Suprapubic skin (tissue), 4 donors: ENCODE data around the gene EPB41L2. TPM values are rescaled to one million over a fixed set of nuclear protein-coding genes. Genes with fewer than 3 reads are reported as not detected.

ENCODE experiments used
- DNase-seq, 2 donors: peaks; one replicate each; pipeline ENCODE4 v3.0.0-alpha.2; 2019; ENCODE audit warnings: low spot score in 2 of 2
- H3K27ac ChIP-seq: fragments of 200-600 bp; sonication (generic); one replicate; pipeline ENCODE4 v1.5.1; 2019
- H3K27me3 ChIP-seq: fragments of 200-600 bp; sonication (generic); one replicate; pipeline ENCODE4 v1.5.1; 2019
- H3K36me3 ChIP-seq: fragments of 200-600 bp; sonication (generic); one replicate; pipeline ENCODE4 v1.5.1; 2019
- H3K4me1 ChIP-seq: fragments of 200-600 bp; sonication (generic); one replicate; pipeline ENCODE4 v1.5.1; 2019
- H3K4me3 ChIP-seq: fragments of 200-600 bp; sonication (generic); one replicate; pipeline ENCODE4 v1.5.1; 2019; ENCODE audit warnings: mild to moderate bottlenecking
- H3K9me3 ChIP-seq: fragments of 200-600 bp; sonication (generic); one replicate; pipeline ENCODE4 v1.5.1; 2019
- CTCF ChIP-seq, 2 donors: fragments of 200-600 bp in 1 of 2; fragments of 450-650 bp in 1 of 2; sonication (generic) in 1 of 2; IDR thresholded peaks; one replicate each; pipeline ENCODE4 v1.5.1; 2016 to 2019; ENCODE audit warnings: antibody characterized with exemption in 2 of 2, mild to moderate bottlenecking in 1 of 2, moderate library complexity in 1 of 2
- EP300 ChIP-seq: sonication (generic); formaldehyde crosslinking; IDR thresholded peaks from one replicate; pipeline ENCODE4 v1.6.1; 2017; ENCODE audit warnings: antibody characterized with exemption
- POLR2A ChIP-seq, 2 donors: fragments of 450-650 bp; IDR thresholded peaks; one replicate each; pipeline ENCODE4 v1.6.1; 2017; ENCODE audit warnings: antibody characterized with exemption in 2 of 2, mild to moderate bottlenecking in 2 of 2, moderate library complexity in 2 of 2
- POLR2AphosphoS5 ChIP-seq, 3 donors: sonication (generic); formaldehyde crosslinking; IDR thresholded peaks; one replicate each; pipeline ENCODE4 v1.6.1; 2017; ENCODE audit warnings: antibody characterized with exemption in 3 of 3
- WGBS: methylation state at CpG from one replicate; pipeline ENCODE4 v1.1.5; 2018; 5-methylcytosine and 5-hydroxymethylcytosine counted together
- total RNA-seq, 4 donors: library from RNA; depleted of rRNA; stranded (reverse); fragments of >200 nt; gene quantifications; one replicate each; pipeline ENCODE4 v1.1.0, GENCODE V29; 2016

Gene EPB41L2
- total RNA-seq, 4 donors from 2014 or later, result 11.4 to 26.8 (median 15.4) TPM

- TF ChIP-seq CTCF (IDR thresholded peaks at IDR 0.05), result no peak
- TF ChIP-seq POLR2A (IDR thresholded peaks at IDR 0.05), result no peak
- TF ChIP-seq EP300, result no peak
- no peak for TF ChIP-seq POLR2AphosphoS5 (IDR thresholded peaks at IDR 0.05)
- no peaks in the 10 kb centered on the region for H3K4me1 ChIP-seq
- peaks cover 7% of the 10 kb centered on the region for H3K9me3 ChIP-seq
- no peaks in the 10 kb centered on the region for H3K36me3 ChIP-seq
- H3K27me3 ChIP-seq, result no peaks in the 10 kb centered on the region
- no peak for DNase-seq
- H3K4me3 ChIP-seq, result no peak overlapping the region
- 56% methylated on average over 3 of the region's 3 CpGs for WGBS
- no peak overlapping the region for H3K27ac ChIP-seq
Measured at GRCh38 chr6:131049608-131050007, 13.4 kb downstream of the EPB41L2 start.

- H3K27me3 ChIP-seq, result no peaks in the 10 kb centered on the region
- H3K4me3 ChIP-seq, result no peak overlapping the region
- H3K27ac ChIP-seq, result no peak overlapping the region
- no peak for DNase-seq
- peaks cover 1% of the 10 kb centered on the region for H3K9me3 ChIP-seq
- no peaks in the 10 kb centered on the region for H3K4me1 ChIP-seq
- TF ChIP-seq POLR2AphosphoS5 (IDR thresholded peaks at IDR 0.05) (no peak), POLR2A (IDR thresholded peaks at IDR 0.05) (no peak), CTCF (IDR thresholded peaks at IDR 0.05) (no peak)
- H3K36me3 ChIP-seq, result no peaks in the 10 kb centered on the region
- WGBS, result 61% methylated on average over 4 of the region's 4 CpGs
Measured at GRCh38 chr6:131048933-131049515, 14.0 kb downstream of the EPB41L2 start.

- H3K9me3 ChIP-seq, result no peaks in the 10 kb centered on the region
- H3K4me3 ChIP-seq, result no peak overlapping the region
- WGBS, result 84% methylated on average over 5 of the region's 5 CpGs
- H3K27me3 ChIP-seq, result no peaks in the 10 kb centered on the region
- no peak overlapping the region for H3K27ac ChIP-seq
- no peak for DNase-seq
- H3K36me3 ChIP-seq, result no peaks in the 10 kb centered on the region
- TF ChIP-seq EP300, result no peak
- no peak for TF ChIP-seq POLR2A (IDR thresholded peaks at IDR 0.05)
- no peak for TF ChIP-seq POLR2AphosphoS5 (IDR thresholded peaks at IDR 0.05)
- TF ChIP-seq CTCF (IDR thresholded peaks at IDR 0.05), result no peak
- H3K4me1 ChIP-seq, result no peaks in the 10 kb centered on the region
Measured at GRCh38 chr6:131048459-131048858, 14.6 kb downstream of the EPB41L2 start.

- no peaks in the 10 kb centered on the region for H3K36me3 ChIP-seq
- DNase-seq, result no peak
- H3K9me3 ChIP-seq, result no peaks in the 10 kb centered on the region
- no peak overlapping the region for H3K27ac ChIP-seq
- H3K4me3 ChIP-seq, result no peak overlapping the region
- TF ChIP-seq CTCF (IDR thresholded peaks at IDR 0.05), result no peak
- no peak for TF ChIP-seq POLR2AphosphoS5 (IDR thresholded peaks at IDR 0.05)
- no peak for TF ChIP-seq EP300
- no peak for TF ChIP-seq POLR2A (IDR thresholded peaks at IDR 0.05)
- peaks cover 7% of the 10 kb centered on the region for H3K4me1 ChIP-seq
- no peaks in the 10 kb centered on the region for H3K27me3 ChIP-seq
- WGBS, result 90% methylated on average over 2 of the region's 2 CpGs
Measured at GRCh38 chr6:131045139-131045538, 17.9 kb downstream of the EPB41L2 start.

GRCh38 chr6:131043902-131044447 lies 19.1 kb downstream of the EPB41L2 start:
- no peak overlapping the region for H3K4me3 ChIP-seq
- H3K4me1 ChIP-seq, result peaks cover 10% of the 10 kb centered on the region
- 91% methylated on average over 4 of the region's 4 CpGs for whole genome bisulfite sequencing
- H3K27me3 ChIP-seq, result no peaks in the 10 kb centered on the region
- TF ChIP-seq POLR2AphosphoS5 (IDR thresholded peaks at IDR 0.05) (no peak), CTCF (IDR thresholded peaks at IDR 0.05) (no peak), EP300 (no peak), POLR2A (IDR thresholded peaks at IDR 0.05) (no peak)
- DNase-seq, result no peak
- no peak overlapping the region for H3K27ac ChIP-seq
- no peaks in the 10 kb centered on the region for H3K36me3 ChIP-seq
- H3K9me3 ChIP-seq, result no peaks in the 10 kb centered on the region
